Dendritic cell treated with granulocyte-macrophage colony-stimulating factor and Interleukin-4, amounts not matched to agents 40 ng/mL and 50 ng/mL, for 4 days (primary cell): Measurements from ENCODE around the gene BRSK1.
"Not testable (repeated sequence)": the region's sequence is repeated elsewhere in the genome, so short reads cannot be mapped to it uniquely, and the experiment has no call there.

ENCODE experiments used
- H3K27ac Mint-ChIP-seq: one replicate; pipeline ENCODE4 v1.8.0; 2022; ENCODE audit warnings: mild to moderate bottlenecking, mixed read lengths
- H3K27me3 Mint-ChIP-seq: one replicate; pipeline ENCODE4 v1.8.0; 2022; ENCODE audit warnings: mild to moderate bottlenecking, mixed read lengths
- H3K36me3 Mint-ChIP-seq: one replicate; pipeline ENCODE4 v1.8.0; 2022; ENCODE audit warnings: low read depth, mixed read lengths
- H3K4me1 Mint-ChIP-seq: one replicate; pipeline ENCODE4 v1.8.0; 2022; ENCODE audit warnings: low read depth, mixed read lengths
- H3K4me3 Mint-ChIP-seq: one replicate; pipeline ENCODE4 v1.8.0; 2022; ENCODE audit warnings: mild to moderate bottlenecking, moderate library complexity, mixed read lengths
- H3K9me3 Mint-ChIP-seq: one replicate; pipeline ENCODE4 v1.8.0; 2022; ENCODE audit warnings: mixed read lengths
- intact Hi-C: fragments of 100-400 bp; cut with micrococcal nuclease; formaldehyde crosslinking; loops from one replicate; pipeline ENCODE4 v1.15.0; 2022

The BRSK1 gene

DNA sequence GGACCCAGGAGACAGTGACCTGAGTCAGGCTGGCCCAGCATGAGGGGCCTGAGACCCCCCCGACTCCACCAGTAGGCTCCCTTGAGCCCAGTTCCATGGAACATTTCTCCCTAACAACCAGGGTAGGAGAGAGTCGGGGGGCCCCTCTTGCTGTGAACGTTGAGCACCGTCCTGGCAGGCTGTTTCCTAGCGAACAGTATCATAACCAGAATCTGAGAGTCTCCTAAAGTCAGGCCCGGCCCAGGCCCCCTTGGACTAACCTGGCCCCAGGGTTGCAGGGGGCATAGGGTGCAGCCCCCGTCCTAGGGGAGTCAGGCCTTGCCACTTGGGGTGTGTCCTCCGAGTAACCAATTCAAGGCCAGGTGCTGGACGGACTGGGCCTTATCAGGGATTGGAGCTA lies 27.6 kb downstream of the BRSK1 start:
- Mint-ChIP-seq H3K27ac (no peak overlapping the region), H3K4me3 (no peak overlapping the region), H3K36me3 (peaks cover 52% of the 10 kb centered on the region), H3K27me3 (no peaks in the 10 kb centered on the region), H3K9me3 (no peaks in the 10 kb centered on the region), H3K4me1 (peaks cover 15% of the 10 kb centered on the region)
- intact Hi-C loops: no loop called here

DNA sequence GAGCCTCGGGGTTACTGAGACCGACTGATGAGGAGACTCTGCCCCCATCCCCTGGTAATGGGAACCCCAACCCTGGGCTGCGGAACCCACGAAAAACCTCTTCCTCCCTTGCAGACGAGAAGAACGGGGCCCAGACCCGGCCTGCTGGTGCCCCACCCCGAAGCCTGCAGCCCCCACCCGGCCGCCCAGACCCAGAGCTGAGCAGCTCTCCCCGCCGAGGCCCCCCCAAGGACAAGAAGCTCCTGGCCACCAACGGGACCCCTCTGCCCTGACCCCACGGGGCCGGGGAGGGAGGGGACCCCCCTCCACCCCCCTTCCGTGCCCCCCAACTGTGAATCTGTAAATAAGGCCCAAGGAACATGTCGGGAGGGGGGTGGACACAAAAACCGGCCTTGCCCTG lies 28.0 kb downstream of the BRSK1 start:
- H3K27ac Mint-ChIP-seq: no peak overlapping the region
- no peaks in the 10 kb centered on the region for H3K27me3 Mint-ChIP-seq
- no peaks in the 10 kb centered on the region for H3K9me3 Mint-ChIP-seq
- intact Hi-C loops: no loop called here
- H3K36me3 Mint-ChIP-seq: peaks cover 56% of the 10 kb centered on the region
- peaks cover 13% of the 10 kb centered on the region for H3K4me1 Mint-ChIP-seq
- no peak overlapping the region for H3K4me3 Mint-ChIP-seq

GRCh38 chr19:55312621-55313512 lies 29.1 kb downstream of the BRSK1 start:
- Mint-ChIP-seq H3K27ac (peak overlapping the region; percentile 6), H3K4me1 (peaks cover 13% of the 10 kb centered on the region), H3K27me3 (no peaks in the 10 kb centered on the region), H3K9me3 (no peaks in the 10 kb centered on the region), H3K36me3 (peaks cover 66% of the 10 kb centered on the region), H3K4me3 (no peak overlapping the region)
- intact Hi-C loops: no loop called here

DNA sequence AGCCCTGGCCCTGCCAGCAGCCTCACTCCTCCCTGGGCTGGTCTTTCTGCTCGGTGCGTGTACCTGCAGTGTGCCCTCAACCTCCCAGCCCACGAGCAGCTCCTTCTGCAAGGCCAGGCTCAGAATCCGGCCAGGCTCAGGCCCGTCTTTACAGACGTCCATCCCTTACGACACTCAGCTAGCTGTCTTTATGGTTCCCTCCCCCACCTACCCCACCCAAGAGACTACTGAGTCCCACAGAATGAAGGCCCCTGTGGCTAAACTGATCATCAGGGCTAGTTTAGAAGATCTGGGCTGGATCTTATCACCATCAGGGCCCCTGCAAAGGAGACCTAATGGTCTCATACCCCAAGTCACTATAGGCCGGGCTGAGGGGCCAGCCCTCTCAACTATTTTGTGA lies 30.6 kb downstream of the BRSK1 start:
- peaks cover 81% of the 10 kb centered on the region for H3K36me3 Mint-ChIP-seq
- no peaks in the 10 kb centered on the region for H3K27me3 Mint-ChIP-seq
- H3K9me3 Mint-ChIP-seq: no peaks in the 10 kb centered on the region
- intact Hi-C loops: no loop called here
- peak overlapping the region; percentile 62 for H3K27ac Mint-ChIP-seq
- peaks cover 13% of the 10 kb centered on the region for H3K4me1 Mint-ChIP-seq
- no peak overlapping the region for H3K4me3 Mint-ChIP-seq

GRCh38 chr19:55315956-55316525 lies 32.2 kb downstream of the BRSK1 start:
- Mint-ChIP-seq H3K27ac (no peak overlapping the region), H3K4me3 (no peak overlapping the region), H3K27me3 (no peaks in the 10 kb centered on the region), H3K9me3 (no peaks in the 10 kb centered on the region), H3K36me3 (peaks cover 98% of the 10 kb centered on the region), H3K4me1 (peaks cover 26% of the 10 kb centered on the region)
- intact Hi-C loops: no loop called here

- H3K9me3 Mint-ChIP-seq: no peaks in the 10 kb centered on the region
- intact Hi-C loops: no loop called here
- no peak overlapping the region for H3K4me3 Mint-ChIP-seq
- H3K4me1 Mint-ChIP-seq: peaks cover 32% of the 10 kb centered on the region
- no peak overlapping the region for H3K27ac Mint-ChIP-seq
- peaks cover 99% of the 10 kb centered on the region for H3K36me3 Mint-ChIP-seq
- no peaks in the 10 kb centered on the region for H3K27me3 Mint-ChIP-seq
Observed at GRCh38 chr19:55316646-55317045, 32.8 kb downstream of the BRSK1 start.

DNA sequence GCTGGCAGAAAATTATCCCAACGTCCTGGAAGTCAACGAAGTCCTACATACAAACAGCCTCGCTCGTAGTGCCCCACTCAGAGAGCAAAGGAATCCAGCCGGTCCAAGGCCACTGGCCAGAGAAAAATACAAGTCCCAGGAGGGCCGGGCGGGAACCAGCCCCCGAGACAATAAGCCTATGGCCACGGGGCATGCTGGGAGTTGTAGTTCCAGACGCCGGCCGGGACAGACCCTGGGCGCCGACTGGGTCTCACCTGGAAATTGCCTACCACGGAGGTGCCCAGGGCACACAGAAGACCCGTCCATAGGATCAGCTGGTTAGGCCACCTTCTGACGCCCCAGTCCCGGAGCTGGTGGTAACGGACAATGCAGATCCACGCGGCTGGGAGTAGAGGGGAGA lies 36.0 kb downstream of the BRSK1 start:
- Mint-ChIP-seq H3K27ac (peak overlapping the region; percentile 6), H3K4me1 (peaks cover 39% of the 10 kb centered on the region), H3K4me3 (no peak overlapping the region), H3K27me3 (no peaks in the 10 kb centered on the region), H3K36me3 (peaks cover 88% of the 10 kb centered on the region), H3K9me3 (no peaks in the 10 kb centered on the region)
- intact Hi-C loops: no loop called here

- Mint-ChIP-seq H3K27ac (peak overlapping the region; percentile 94), H3K4me3 (no peak overlapping the region)
Observed at GRCh38 chr19:55320844-55321419, 37.1 kb downstream of the BRSK1 start.

DNA sequence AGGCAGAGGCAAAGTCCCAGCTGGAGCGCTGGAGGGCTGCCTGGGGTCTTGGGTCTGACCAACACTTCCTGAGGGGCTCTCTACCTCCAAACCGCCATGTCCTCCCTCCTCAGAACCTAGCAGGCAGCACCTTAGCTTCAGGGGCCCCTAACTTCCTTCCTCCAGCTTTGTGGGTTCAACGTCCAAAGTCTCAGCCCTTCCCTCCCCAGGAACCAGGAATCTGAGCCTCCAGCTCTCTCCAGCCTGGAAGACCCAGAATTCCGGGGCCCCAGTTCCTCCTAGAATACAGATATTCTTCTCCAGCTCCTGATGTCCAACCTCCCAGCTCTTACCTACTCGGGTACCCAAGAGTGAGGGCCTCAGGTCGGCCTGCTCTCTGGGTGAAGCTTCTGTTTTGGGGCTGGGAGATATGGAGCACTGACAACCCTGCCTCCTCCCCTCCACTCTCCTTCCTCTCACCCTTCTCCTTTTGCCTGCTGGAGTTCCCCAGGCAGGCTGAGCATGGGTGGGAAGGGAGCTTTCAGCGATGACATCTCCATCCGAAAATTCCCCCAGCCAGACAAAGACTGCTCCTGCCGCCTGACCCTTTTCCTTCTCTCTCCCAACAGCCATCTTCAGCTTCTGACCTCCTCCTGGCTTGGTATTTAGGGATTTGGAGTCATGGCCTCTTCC lies 37.8 kb downstream of the BRSK1 start:
- peaks cover 74% of the 10 kb centered on the region for H3K36me3 Mint-ChIP-seq
- no peaks in the 10 kb centered on the region for H3K9me3 Mint-ChIP-seq
- intact Hi-C loops: no loop called here
- peaks cover 57% of the 10 kb centered on the region for H3K4me1 Mint-ChIP-seq
- H3K4me3 Mint-ChIP-seq: peak overlapping the region; percentile 77
- peak overlapping the region; percentile 94 for H3K27ac Mint-ChIP-seq
- no peaks in the 10 kb centered on the region for H3K27me3 Mint-ChIP-seq

More at GRCh38 chr19:55320844-55321419, 37.1 kb downstream of the BRSK1 start:
- no peaks in the 10 kb centered on the region for H3K27me3 Mint-ChIP-seq
- no peaks in the 10 kb centered on the region for H3K9me3 Mint-ChIP-seq
- intact Hi-C loops: no loop called here
- H3K4me1 Mint-ChIP-seq: peaks cover 50% of the 10 kb centered on the region
- peaks cover 80% of the 10 kb centered on the region for H3K36me3 Mint-ChIP-seq

- Mint-ChIP-seq H3K4me1 (peaks cover 60% of the 10 kb centered on the region), H3K27me3 (no peaks in the 10 kb centered on the region), H3K9me3 (no peaks in the 10 kb centered on the region), H3K4me3 (peak overlapping the region; percentile 77), H3K36me3 (peaks cover 67% of the 10 kb centered on the region), H3K27ac (peak overlapping the region; percentile 94)
- intact Hi-C loops: no loop called here
Observed at GRCh38 chr19:55322204-55322885, 38.5 kb downstream of the BRSK1 start.

DNA sequence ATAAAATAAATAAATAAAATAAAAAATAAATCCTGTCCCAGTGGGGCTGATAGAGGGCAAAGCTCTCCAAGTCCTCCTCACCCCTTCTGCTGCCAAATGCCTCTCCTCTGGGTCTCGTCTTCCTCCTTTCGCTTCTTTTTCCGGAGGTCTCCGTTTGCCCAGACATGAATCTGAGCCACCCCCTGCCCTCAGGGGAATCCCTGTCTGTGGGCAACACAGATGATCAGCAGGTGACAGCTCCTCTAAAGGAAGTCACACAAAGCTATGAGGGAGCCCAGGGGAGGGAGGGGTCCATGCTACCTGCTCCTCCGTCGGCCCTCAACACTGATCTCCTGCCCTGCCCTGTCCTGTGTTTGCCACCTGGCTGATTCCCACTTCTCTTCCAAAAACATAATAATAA lies 40.9 kb downstream of the BRSK1 start:
- Mint-ChIP-seq H3K4me3 (peak overlapping the region; percentile 90), H3K4me1 (peaks cover 68% of the 10 kb centered on the region), H3K9me3 (no peaks in the 10 kb centered on the region), H3K36me3 (peaks cover 44% of the 10 kb centered on the region), H3K27ac (peak overlapping the region; percentile 94), H3K27me3 (no peaks in the 10 kb centered on the region)
- intact Hi-C loops: loop anchor here (2.0 kb wide), 1 partner anchor 14 kb away; the partner anchor contains the start of gene KMT5C

DNA sequence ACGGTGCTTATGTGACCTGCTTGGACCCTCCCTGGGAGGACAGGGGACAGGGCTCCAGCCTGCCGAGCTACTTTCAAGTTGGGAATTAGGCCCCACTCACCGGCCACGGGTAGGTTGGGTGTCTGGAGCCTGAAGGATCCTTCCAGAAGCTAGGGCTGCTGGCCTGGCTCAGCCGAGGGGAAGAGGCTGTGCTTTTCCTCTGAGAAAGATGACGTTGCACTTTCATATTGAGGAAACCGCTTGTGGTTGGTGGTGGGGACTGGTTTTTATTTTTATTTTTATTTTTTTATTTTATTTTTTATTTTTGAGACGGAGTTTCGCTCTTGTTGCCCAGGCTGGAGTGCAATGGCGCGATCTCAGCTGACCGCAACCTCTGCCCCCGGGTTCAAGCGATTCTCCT lies 41.4 kb downstream of the BRSK1 start, which contains the start of gene TMEM150B:
Gene TMEM150B, minus strand, starts transcription at position 170 of the 400 bp plus-strand sequence. CDS start 4,305 bp downstream, outside the sequence.
- Mint-ChIP-seq H3K4me1 (peaks cover 68% of the 10 kb centered on the region), H3K27ac (peak within 1 kb of the TSS; percentile 94), H3K36me3 (peaks cover 39% of the 10 kb centered on the region), H3K9me3 (no peaks in the 10 kb centered on the region), H3K27me3 (no peaks in the 10 kb centered on the region), H3K4me3 (peak within 1 kb of the TSS; percentile 90)
- intact Hi-C loops: loop anchor here (2.0 kb wide), 1 partner anchor 14 kb away; the partner anchor contains the start of gene KMT5C

- Mint-ChIP-seq H3K27ac (peak overlapping the region; percentile 55), H3K4me1 (peaks cover 58% of the 10 kb centered on the region)
- H3K36me3 Mint-ChIP-seq, H3K4me3 Mint-ChIP-seq, H3K27me3 Mint-ChIP-seq, intact Hi-C loops, H3K9me3 Mint-ChIP-seq: not testable (repeated sequence)
Observed at GRCh38 chr19:55328774-55329318, 45.0 kb downstream of the BRSK1 start.
